Raji (cell line): ENCODE results near the gene OVAAL.

Experiments used
- POLR2A ChIP-seq: IDR thresholded peaks from 2 replicates; pipeline ENCODE4 v1.6.1; 2011; ENCODE audit warnings: low read depth, low read length, control low read depth; ENCODE audit not compliant: insufficient read depth

The OVAAL gene

DNA sequence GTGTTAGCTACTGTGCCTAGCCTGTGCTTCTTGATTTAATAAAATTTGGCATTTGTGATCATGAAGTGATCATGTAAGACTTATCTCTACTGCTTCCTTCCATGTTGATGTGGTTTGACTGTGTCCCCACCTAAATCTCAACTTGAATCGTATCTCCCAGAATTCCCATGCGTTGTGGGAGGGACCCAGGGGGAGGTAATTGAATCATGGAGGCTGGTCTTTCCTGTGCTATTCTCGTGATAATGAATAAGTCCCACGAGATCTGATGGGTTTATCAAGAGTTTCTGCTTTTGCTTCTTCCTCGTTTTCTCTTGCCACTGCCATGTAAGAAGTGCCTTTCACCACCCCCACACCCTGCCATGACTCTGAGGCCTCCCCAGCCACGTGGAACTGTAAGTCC, at the start of gene OVAAL:
Gene OVAAL (plus strand): TSS at position 301 of the 400 bp plus-strand sequence.
- no peak for TF ChIP-seq POLR2A

DNA sequence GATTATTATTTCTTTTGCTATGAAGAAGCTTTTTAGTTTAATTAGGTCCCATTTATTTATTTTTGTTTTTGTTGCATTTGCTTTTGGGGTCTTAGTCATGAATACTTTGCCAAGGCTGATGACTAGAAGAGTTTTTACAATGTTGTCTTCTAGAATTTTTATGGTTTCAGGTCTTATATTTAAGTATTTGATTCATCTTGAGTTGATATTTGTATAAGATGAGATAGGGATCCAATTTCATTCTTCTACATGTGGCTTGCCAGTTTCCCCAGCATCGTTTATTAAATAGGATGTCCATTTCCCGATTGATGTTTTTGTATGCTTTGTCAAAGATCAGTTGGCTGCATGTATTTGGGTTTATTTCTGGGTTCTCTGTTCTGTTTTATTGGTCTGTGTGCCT, 47.9 kb upstream of the OVAAL start:
- TF ChIP-seq POLR2A: no peak

DNA sequence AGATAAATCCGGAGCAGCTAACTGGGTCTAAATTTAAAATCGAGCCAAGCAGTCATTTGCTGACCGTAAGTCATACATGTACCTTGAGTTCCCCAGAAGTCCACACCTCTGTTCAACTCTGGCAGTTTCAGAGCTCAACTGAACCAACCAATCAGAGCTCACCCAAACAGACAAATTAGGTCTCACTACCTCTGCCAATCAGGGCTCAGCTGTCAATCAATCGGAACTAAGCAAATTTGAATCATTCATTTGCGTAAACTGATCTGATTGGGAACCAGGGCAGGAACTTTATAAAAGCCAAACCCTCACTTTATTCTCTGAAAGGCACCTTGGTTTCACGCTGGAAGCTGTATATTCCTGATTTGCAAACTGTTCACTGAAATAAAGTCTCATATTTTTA, 45.2 kb upstream of the OVAAL start:
- TF ChIP-seq POLR2A: no peak

DNA sequence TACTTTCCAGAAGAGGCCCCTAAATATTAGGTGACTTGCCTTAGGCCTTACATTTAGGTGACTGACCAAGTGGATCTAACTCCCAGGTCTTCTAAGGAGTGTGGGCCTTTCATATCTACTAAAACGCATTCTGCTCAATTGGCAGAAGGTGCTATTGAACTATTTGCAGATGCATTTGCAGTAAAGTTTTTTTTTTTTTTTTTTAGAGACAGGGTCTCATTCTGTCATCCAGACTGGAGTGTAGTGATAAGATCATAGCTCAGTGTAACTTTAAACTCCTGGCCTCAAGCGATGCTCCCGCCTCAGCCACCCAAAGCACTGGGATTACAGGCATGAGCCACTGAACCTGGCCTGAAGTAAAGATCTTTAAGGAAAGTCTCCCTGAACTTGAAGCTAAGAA, 43.4 kb upstream of the OVAAL start:
- no peak for TF ChIP-seq POLR2A

DNA sequence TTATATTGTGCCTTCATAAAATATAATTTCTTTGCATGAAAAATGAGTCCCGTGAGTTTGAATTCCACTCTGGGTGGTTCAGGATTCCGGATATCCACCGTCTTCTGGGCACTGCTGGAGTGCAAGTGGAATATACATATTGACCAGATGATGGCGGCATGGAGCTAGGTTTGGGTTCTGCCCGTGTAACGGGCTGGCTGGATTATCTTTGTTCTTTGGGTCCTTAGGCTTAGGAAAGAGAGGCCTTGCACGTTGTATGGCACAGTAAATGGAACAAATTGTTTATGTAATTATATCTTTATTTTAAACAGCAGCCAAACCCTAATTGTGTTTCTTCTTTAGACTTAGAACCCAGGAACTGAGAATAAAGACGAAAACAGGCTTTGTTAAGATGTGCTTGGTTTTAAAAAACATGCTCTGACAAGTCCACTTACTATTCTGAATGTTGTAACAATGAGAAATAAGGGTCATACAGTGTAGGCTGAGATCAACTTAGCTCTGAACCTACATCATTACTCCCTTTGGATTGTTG, 42.8 kb upstream of the OVAAL start:
- TF ChIP-seq POLR2A: no peak

DNA sequence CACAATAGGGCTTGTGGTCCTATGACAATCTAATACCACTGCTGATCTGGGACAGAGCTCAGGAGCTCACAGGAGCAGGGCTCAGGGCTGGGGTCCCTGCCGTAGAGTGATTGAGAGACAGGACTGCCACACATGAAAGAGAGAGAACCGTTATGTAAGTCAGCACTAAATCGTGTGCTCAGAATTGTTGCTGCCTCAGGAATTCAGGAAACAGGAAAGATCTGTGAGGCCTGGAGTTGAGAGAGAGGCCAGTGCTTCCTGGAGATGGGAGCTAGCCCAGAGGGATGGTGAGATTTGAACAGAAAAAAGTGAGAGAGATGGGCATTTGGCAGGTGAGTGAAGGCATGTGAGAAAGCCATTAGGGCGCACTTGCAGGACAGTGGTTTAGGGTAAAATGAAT, 38.9 kb upstream of the OVAAL start:
- no peak for TF ChIP-seq POLR2A

DNA sequence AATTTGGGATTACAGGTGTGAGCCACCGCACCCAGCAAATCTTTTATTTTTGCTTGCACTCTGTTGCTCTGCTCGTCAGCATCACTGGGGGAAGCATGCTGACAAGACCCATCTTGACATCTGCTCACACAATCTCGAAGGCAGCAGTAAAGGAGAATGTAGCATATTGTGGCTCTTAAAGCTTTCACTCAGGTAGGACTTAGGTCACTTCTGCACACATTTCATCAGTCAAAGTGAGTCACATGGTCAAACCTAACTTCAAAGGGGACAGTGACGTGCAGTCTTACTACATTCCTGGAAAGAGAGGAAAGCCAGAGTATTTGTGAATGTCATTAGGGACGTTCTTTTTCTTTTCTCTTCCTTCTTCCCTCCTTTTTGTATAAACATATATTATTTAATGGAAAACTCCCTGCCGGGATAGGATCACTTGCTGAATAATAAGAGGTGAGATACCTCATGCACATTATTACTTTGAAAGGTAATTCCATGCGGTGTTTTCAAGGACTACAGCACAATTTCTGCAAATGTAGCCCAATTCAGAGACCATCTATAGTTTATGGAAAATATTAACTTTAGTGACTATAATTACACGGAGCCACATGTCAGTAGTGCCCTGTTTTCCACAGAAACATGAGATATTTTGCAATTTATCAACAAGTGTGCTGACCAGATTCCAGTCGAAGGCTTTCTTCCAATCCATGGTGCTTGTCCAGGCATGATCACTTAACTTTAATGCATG, 37.1 kb upstream of the OVAAL start:
- no peak for TF ChIP-seq POLR2A

DNA sequence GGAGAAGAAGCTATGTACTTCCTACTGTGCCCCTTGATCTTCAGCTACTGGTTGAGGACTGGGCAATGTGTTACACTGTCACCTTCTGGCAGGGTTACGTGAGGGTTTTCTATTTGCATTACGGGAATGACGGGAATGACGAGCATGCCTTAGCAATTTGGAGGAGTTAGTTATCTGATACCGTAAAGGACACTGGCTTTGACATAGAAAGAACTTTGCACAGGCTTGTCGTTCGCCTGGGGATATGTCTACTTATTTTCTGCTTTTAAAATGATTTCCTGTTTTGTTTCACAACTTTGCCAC, 36.6 kb upstream of the OVAAL start:
- TF ChIP-seq POLR2A: no peak

DNA sequence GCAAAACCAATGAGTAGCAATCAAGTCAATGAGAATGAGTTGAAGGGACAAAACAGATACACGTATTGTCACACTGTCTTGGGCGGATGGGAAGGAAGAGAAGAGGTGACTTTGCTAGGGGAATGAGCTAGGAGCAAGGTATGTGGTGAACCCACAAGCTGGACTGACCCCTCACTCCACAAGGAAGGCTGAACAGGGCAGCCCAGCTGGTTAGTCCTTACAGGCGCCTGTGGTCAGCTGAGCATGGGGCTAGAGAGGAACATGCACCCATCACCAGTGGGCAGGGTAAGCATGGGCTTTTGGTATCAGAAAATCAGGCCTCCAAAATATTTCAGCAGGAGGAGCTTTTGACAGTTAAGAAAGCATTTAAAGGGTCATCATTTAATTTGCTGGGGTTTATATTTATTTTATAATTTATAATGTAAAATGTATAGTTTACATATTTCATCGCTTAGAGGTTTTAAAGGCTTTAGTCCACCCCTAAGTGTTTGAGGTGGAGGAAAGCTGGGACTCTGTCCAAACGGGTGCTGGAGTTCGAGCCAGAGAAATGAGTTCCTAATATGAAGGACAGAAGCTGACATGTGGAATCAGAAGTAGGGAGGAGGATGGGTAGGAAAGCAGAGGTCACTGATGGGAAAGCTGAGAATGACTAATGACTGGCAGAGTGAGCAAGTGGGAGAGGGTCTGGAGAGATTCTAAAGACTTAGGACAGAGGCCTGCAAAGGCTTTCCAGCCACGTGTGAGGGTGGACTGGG, 34.4 kb upstream of the OVAAL start:
- no peak for TF ChIP-seq POLR2A

DNA sequence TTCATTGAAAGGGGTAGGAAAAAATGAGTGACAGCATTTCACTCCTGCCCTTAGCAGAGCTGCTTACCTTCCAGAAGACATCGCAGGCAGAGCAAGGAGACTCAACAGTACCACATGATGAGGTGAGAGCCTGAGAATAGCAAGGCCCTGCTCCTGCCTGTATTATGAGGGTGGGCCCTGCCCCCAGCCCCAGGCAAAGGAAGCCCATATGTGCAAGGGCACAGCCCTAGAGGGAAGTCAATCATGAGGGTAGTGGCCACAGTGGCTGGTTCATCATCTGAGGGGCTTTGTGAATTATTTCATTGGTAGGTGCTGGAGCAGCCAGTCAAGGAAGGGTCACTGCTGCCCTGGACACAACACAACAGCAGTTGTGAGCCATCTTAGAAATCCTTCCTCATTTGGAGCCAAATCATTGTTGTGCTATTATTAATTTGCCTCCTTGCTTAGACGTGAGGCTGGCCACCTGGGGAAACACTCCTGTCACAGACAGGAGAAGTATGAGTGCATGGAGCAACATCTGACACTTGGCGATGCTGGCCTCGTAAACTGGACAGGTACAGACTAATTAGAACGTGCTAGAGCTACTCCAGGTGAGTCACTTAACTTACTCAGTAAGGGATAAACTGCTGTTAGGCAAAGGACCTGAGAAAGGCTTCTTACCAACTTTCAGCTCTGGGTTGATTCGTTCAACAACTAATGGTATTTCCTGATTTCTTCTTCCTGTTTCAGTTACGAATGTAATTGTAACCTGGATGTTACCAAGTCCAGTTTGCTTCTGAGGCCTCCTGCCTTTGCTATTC, 33.6 kb upstream of the OVAAL start:
- TF ChIP-seq POLR2A: no peak

DNA sequence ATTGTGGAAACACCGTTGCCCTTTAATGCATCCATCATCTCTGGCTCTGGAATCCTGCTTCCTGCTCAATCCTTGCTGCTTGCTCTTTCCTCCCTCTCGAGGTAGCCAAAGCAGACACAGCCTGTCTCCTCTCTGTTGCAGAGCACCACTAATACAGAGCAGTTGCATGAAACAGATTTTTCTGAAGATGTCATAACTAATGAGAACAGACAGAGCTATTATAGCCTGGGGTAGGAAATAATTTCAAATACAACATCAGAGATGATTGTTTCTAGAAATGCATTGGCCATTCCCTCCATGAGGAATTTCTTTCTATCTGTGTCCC, 33.1 kb upstream of the OVAAL start:
- TF ChIP-seq POLR2A: no peak

DNA sequence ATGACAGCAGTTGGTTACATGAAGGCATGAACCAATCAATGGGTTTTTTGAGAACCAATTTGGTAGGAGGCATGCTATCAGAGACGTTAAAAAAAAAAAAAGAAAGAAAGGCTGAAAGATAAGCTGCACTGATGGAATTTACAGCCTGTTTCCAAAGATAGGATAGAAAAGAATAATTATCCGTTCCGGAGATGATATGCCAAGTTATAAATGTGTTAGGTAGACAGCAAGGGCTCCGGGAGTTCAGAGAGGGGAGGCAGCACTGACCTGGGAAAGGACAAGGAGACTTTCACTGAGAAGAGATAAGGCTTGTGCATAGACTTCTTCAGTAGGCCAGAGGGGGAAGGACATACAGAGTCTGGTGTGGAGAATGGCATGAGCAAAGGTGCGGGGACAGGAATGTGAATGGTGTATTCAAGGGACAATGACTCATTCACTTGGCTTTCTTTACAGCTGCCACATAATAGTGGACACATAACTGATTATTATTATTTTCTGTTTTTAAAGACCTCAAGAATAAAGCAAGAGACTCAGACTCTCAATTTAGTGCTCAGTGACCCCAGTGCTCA, 31.6 kb upstream of the OVAAL start:
- no peak for TF ChIP-seq POLR2A

DNA sequence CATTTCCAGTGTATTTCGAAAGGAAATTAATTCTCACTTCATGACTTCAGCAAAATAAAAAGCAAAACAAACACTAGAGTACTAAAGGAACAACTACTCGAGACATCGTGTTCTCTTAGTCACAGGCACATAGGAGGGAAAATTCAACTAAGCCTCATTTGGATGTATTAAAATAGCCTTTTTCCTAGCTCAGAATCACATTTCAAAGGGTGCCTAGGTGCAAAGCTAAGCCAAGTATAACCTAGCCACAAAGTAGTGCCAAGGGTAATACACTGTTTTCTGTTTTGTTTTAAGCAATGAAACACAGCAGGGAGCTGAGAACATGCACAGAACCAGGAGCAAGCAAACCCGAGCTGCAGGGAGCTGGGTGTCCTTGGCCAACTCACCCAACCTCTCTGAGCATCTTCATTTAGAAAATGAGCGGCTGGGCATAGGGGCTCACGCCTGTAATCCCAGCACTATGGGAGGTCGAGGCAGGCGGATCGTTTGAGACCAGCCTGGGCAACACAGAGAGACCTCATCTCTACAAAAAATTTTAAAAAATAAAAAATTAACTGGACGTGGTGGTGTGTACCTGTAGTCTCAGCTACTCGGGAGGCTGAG, 29.8 kb upstream of the OVAAL start:
- TF ChIP-seq POLR2A: no peak

DNA sequence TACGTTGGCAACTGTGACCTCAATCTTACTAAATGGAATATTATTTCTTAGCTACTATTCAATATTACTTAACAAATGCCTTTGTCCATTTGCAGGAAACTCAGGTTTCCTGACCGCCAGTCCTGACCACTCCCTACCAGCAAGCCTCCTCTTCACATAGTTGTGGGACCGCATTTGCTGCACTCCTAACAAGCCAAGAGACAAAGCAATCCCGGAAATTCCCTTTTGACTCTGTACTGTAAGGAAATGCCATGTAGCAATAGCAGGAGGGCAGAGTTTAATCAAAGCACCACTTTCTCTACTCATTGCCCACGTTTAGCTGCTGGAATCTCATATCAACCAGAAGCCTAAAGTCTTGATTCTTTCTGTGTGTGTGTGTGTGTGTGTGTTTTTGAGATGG, 28.3 kb upstream of the OVAAL start:
- no peak for TF ChIP-seq POLR2A

DNA sequence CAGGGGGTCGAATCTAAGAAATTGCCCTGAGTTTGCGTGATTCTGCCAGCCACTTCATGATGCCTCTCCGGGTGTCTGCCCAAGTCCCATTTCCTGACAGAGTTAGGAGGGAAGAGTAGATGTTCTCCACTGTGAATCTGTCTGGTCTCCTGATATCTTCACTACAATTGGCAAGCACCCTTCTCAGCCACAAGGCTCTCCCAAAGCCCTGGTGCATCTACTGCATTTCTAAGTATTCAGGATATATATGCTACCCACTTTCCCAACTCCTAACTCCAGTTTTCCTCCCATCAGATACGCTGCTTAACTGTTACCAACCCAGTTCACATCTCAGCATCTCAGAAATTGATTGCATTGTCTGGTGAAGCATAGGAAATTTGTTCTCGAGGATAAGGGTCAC, 25.9 kb upstream of the OVAAL start:
- TF ChIP-seq POLR2A: no peak
